K562 (cell line): ENCODE data around the gene RNASEH2A. TPM values are rescaled to one million over a fixed set of nuclear protein-coding genes. Genes with fewer than 3 reads are reported as not detected.

ENCODE experiments used
- ATF4 ChIP-seq: fragments of 450-650 bp; formaldehyde crosslinking; IDR thresholded peaks from 2 replicates; pipeline ENCODE4 v1.4.0; 2022; ENCODE audit warnings: mild to moderate bottlenecking, moderate library complexity
- C11orf30 ChIP-seq: fragments of 450-650 bp; IDR thresholded peaks from 2 replicates; pipeline ENCODE4 v1.6.1; 2016; ENCODE audit warnings: low read depth, mild to moderate bottlenecking
- CAMTA2 ChIP-seq: fragments of 250-450 bp; sonication (Bioruptor Pico); conservative IDR thresholded peaks from 2 replicates; pipeline ENCODE4 v1.5.1; 2022
- CCNT2 ChIP-seq: IDR thresholded peaks from 2 replicates; pipeline ENCODE4 v1.6.1; 2011; ENCODE audit warnings: borderline replicate concordance, low read depth, mild to moderate bottlenecking, moderate library complexity, mixed read lengths, low read length; ENCODE audit not compliant: insufficient read length; ENCODE audit errors: extremely low read depth
- FOXA1 ChIP-seq: fragments of 450-650 bp; IDR thresholded peaks from 2 replicates; pipeline ENCODE4 v1.6.1; 2016; ENCODE audit warnings: mild to moderate bottlenecking, borderline replicate concordance
- HINFP ChIP-seq: fragments of 450-650 bp; conservative IDR thresholded peaks from 2 replicates; pipeline ENCODE4 v1.6.1; 2016; ENCODE audit warnings: missing genetic modification characterization, low read depth, mild to moderate bottlenecking, control low read depth, missing compliant biosample characterization
- MCM2 ChIP-seq: fragments of 450-650 bp; IDR thresholded peaks from 2 replicates; pipeline ENCODE4 v1.6.1; 2017; ENCODE audit warnings: low read depth, mild to moderate bottlenecking
- MXI1 ChIP-seq: IDR thresholded peaks from 2 replicates; pipeline ENCODE4 v1.6.1; 2011; ENCODE audit warnings: low read depth, mild to moderate bottlenecking, improper control_type of control experiment, low read length
- MYBL2 ChIP-seq, 2 experiments: fragments of 450-650 bp in 1 of 2; sonication (generic) in 1 of 2; formaldehyde crosslinking in 1 of 2; IDR thresholded peaks; 2 replicates each; pipeline versions ENCODE4 v1.6.1 to v1.8.1; 2017 to 2022; ENCODE audit warnings: borderline replicate concordance in 1 of 2, inconsistent platforms in 1 of 2, low read depth in 1 of 2, mild to moderate bottlenecking in 1 of 2, missing genetic modification reagents in 1 of 2, moderate library complexity in 1 of 2
- POLR2AphosphoS5 ChIP-seq: IDR thresholded peaks from 2 replicates; pipeline ENCODE4 v1.6.1; 2011; ENCODE audit warnings: mild to moderate bottlenecking, low read depth, low read length, moderate library complexity; ENCODE audit not compliant: control insufficient read depth, insufficient read depth
- RFX7 ChIP-seq: fragments of 250-450 bp; sonication (Bioruptor Pico); IDR thresholded peaks from 2 replicates; pipeline ENCODE4 v1.5.1; 2021; ENCODE audit warnings: mild to moderate bottlenecking
- RHOXF2B ChIP-seq: fragments of 250-450 bp; sonication (Bioruptor Pico); conservative IDR thresholded peaks from 2 replicates; pipeline ENCODE4 v1.5.1; 2021
- SIX5 ChIP-seq, 2 experiments: IDR thresholded peaks; 2 replicates each; pipeline ENCODE4 v1.6.1; 2011; ENCODE audit warnings: low read length in 2 of 2, borderline replicate concordance in 1 of 2, low read depth in 1 of 2, mild to moderate bottlenecking in 1 of 2, moderate library complexity in 1 of 2; ENCODE audit not compliant: insufficient read depth in 1 of 2
- ZMIZ1 ChIP-seq, 2 experiments: fragments of 150-350 bp in 1 of 2; IDR thresholded peaks; 2 replicates each; pipeline ENCODE4 v1.6.1; 2012 to 2016; ENCODE audit warnings: low read depth in 2 of 2, low read length in 2 of 2, mild to moderate bottlenecking in 1 of 2, moderate library complexity in 1 of 2
- ZNF277 ChIP-seq: fragments of 250-450 bp; sonication (Bioruptor Pico); IDR thresholded peaks from 2 replicates; pipeline ENCODE4 v1.8.0; 2022; ENCODE audit warnings: inconsistent platforms, mild to moderate bottlenecking, moderate library complexity, borderline replicate concordance
- ZNF75A ChIP-seq: fragments of 450-650 bp; formaldehyde crosslinking; IDR thresholded peaks from 2 replicates; pipeline ENCODE4 v1.4.0; 2020; ENCODE audit warnings: mild to moderate bottlenecking
- polyA plus RNA-seq, 8 experiments: library from polyadenylated mRNA; depleted of rRNA in 4 of 8; stranded (reverse) in 5 of 8; unstranded in 3 of 8; fragments of >200 nt; fragmentation: Nextera tagmentation in 2 of 8; fragmentation: Illumina TruSeq in 1 of 8; extraction: Ambion mirVana in 2 of 8; extraction: Trizol in 1 of 8; gene quantifications; 2 replicates each; pipeline versions ENCODE4 v1.2.1 to v1.2.3, GENCODE V29; 2011 to 2014; ENCODE audit warnings: inconsistent platforms in 1 of 8, missing spikeins in 1 of 8
- total RNA-seq, 7 experiments: library from RNA; depleted of rRNA in 6 of 7; stranded (reverse); fragments of >200 nt in 6 of 7; fragmentation: Illumina TruSeq in 2 of 7; extraction: Trizol in 2 of 7; gene quantifications; 2 replicates each; pipeline versions ENCODE4 v1.2.1 to v1.2.3, GENCODE V29; 2011 to 2021; ENCODE audit warnings: low replicate concordance in 1 of 7
- TF ChIP-seq, protein P1 (sequence below): fragments of 450-650 bp; IDR thresholded peaks from 2 replicates; pipeline ENCODE4 v1.7.0; 2016; ENCODE audit warnings: borderline replicate concordance

RNASEH2A gene
- total and polyA plus RNA-seq, 9 of the 15 experiments (the other 6 are each of a cell fraction or from before 2014, with no cell fraction given), result 22.3 to 78.0 (median 61.7) TPM

DNA sequence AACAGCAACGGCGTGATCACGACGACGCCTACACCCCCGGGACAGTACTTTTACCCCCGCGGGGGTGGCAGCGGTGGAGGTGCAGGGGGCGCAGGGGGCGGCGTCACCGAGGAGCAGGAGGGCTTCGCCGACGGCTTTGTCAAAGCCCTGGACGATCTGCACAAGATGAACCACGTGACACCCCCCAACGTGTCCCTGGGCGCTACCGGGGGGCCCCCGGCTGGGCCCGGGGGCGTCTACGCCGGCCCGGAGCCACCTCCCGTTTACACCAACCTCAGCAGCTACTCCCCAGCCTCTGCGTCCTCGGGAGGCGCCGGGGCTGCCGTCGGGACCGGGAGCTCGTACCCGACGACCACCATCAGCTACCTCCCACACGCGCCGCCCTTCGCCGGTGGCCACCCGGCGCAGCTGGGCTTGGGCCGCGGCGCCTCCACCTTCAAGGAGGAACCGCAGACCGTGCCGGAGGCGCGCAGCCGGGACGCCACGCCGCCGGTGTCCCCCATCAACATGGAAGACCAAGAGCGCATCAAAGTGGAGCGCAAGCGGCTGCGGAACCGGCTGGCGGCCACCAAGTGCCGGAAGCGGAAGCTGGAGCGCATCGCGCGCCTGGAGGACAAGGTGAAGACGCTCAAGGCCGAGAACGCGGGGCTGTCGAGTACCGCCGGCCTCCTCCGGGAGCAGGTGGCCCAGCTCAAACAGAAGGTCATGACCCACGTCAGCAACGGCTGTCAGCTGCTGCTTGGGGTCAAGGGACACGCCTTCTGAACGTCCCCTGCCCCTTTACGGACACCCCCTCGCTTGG is 14.1 kb upstream of the RNASEH2A start (continued):
- TF ChIP-seq SIX5 (IDR thresholded peaks at IDR 0.05; ENCODE audit: borderline replicate concordance in 1 of 2, insufficient read depth in 1 of 2, low read depth in 1 of 2, low read length in 2 of 2) (no peak), RFX7 (CRISPR knock-in tag) (no peak), ZMIZ1 (IDR thresholded peaks at IDR 0.05; ENCODE audit: low read depth in 2 of 2, low read length in 2 of 2) (no peak), HINFP (tag) (no peak), FOXA1 (no peak), CCNT2 (peak; percentile 43), ATF4 (CRISPR knock-in tag) (no peak), MCM2 (no peak), RHOXF2B (CRISPR knock-in tag) (no peak), MXI1 (no peak), ZNF75A (CRISPR knock-in tag) (no peak), MYBL2 (IDR thresholded peaks at IDR 0.05; ENCODE audit: low read depth) (no peak; the same call in 1 of the 2 replicates), MYBL2 (CRISPR knock-in tag; IDR thresholded peaks at IDR 0.05; ENCODE audit: borderline replicate concordance) (no peak), CAMTA2 (CRISPR knock-in tag) (no peak), C11orf30 (no peak), POLR2AphosphoS5 (no peak), ZNF277 (CRISPR knock-in tag) (no peak)
- TF ChIP-seq, protein P1, sequence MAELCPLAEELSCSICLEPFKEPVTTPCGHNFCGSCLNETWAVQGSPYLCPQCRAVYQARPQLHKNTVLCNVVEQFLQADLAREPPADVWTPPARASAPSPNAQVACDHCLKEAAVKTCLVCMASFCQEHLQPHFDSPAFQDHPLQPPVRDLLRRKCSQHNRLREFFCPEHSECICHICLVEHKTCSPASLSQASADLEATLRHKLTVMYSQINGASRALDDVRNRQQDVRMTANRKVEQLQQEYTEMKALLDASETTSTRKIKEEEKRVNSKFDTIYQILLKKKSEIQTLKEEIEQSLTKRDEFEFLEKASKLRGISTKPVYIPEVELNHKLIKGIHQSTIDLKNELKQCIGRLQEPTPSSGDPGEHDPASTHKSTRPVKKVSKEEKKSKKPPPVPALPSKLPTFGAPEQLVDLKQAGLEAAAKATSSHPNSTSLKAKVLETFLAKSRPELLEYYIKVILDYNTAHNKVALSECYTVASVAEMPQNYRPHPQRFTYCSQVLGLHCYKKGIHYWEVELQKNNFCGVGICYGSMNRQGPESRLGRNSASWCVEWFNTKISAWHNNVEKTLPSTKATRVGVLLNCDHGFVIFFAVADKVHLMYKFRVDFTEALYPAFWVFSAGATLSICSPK, result no peak
